Hematopoietic multipotent progenitor cell treated with erythropoietin and hydrocortisone succinate and interleukin-3 and kit ligand, for 17 days (in vitro differentiated cells): ENCODE results near the gene PTPRM.

ENCODE experiments used
- DNase-seq: peaks from one replicate; pipeline ENCODE4 v3.0.0-alpha.2; 2015; ENCODE audit warnings: low spot score

The PTPRM gene

DNA sequence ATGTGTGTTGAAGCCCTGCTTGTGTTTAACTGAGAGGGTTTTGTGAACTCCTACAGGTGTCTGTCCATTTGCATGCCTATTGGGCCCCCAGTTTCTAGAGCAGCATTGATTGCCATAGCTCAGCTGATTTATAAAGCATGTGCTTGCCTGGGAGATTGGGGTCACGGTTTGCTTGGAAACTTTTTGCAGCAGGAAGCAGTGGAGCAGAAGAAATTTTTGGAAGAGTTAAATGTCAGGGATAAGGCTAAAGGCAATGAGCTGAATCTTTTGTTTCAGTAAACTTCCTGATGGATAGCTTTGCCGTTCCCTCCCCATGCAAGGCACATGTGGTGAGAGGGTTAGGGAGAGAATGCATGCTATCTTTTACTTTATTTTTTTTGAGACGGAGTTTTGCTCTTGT, 102.2 kb downstream of the PTPRM start:
- DNase-seq: no peak

GRCh38 chr18:7671105-7671504, 104.0 kb downstream of the PTPRM start:
- DNase-seq: no peak

DNA sequence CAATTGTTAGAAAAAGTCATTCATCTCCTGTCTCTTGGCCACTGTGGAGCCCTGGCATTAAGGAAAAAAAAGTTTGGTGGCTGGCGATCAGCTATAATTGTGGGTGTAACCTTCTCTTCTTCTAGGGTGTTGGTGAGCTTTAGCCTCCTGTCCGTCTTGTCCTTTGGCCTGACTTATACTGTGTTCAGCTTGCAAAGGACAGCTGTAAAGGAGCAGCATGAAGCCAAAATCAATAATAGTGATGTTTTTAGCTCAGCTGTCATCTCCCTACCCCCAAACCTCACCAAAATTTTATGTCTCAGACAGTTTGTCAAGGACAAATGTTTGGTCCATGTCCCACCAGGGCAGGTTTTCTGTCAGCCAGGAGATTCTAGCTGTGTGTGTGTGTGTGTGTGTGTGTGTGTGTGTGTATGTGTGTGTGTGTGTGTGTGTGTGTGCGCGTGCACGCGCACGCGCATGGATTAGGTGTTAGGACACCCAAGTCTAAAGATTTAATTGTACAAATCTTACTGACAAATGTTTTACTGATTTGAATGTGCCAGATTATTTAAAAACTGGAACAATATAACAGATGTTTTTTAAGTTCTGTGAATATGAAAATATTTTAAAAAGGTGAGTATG, 109.2 kb downstream of the PTPRM start:
- no peak for DNase-seq

- DNase-seq: no peak
Observed at GRCh38 chr18:7677001-7677400, 109.9 kb downstream of the PTPRM start.

DNA sequence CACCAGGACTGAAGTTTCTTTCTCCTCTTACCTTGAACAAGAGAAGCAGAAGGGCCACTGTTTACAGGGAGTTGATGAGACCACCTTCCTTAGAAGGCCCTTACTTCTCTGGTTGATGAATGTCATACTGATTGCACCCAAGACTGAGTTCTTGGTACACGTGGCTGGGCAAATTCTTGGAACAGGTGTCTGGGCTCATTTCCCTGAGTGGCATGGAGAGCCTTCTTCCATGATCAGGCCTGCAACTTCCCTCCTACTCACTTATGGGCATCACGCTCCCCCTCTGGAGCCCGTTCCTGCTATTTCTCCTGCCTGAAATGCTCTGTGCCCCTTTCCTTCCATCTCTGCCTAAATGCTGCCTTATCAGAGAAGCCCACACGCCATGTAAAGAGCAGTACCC, 110.3 kb downstream of the PTPRM start:
- no peak for DNase-seq

DNA sequence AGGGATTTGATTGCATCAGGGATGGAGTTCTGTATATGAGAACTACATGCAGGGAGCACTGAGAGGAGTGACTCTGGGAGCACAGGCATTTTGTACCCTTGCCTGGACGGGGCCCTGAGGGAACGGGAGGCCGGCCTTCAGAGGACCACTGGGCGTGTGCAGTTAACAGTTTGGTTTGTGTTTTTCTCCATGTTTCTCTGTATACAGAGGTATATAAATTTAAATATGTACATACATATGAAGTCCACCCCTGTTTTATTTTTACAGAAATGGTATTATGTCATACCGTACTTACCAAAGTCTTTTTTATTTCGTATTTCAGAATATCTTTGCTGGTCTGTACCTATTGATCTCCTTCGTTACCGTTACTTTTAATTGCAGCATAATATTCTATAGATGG, 111.3 kb downstream of the PTPRM start:
- no peak for DNase-seq

DNA sequence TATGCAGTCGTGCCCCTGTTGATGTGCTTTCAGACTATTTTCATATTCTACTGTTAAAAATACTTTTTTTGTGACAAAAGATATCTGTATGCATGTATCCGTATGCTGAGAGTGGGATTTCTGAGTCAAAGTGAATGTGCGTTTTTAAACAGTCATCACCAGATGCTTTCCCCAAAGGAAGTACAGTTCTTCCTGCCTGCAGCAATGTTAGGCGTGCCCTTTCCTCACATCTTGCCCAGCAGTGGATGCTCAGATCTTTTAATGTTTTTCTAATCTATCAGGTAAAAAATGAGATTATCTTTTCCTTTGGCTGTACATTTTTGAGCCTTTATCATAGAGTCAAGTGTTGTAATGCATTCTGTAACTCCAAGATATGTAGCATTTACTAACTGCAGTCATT, 111.7 kb downstream of the PTPRM start:
- no peak for DNase-seq

- no peak for DNase-seq
Observed at GRCh38 chr18:7681298-7681697, 114.2 kb downstream of the PTPRM start.

DNA sequence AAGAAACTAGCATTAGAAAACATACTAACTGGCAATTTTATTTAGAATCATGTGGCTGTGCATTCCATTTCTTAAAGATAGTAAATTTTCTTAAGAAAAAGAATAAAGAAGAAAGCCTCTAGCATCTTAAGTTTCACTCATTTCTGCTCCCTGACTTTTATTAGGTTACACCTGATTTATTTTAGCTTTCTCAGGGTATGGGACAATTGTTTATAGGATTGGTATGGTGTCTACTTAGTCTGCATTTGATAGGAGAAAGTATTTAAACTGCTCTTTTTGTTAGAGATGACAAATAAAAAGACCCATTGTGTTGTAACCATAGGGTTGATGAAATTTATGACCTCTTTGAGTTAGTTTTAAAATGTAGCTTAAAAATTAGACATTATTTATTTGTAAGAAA, 115.2 kb downstream of the PTPRM start:
- no peak for DNase-seq

DNA sequence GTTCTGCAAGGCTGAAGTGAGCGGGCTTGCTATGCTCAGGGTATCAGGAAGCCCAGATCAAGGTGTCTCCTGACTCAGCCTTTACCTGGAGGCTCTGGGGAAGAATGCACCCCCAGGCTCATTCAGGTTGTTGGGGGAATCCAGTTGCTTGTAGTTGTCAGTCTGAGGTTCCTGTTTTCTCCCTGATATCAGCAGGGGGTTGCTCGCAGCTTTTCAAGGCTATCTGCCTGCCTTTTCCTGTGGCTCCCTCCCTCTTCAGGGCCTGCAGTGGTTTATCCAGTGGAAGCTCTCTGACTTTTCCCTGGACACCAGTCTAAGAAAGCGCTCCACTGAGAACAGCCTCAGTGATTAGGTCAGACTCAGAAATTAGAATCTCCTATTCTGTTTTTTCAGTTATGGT, 116.6 kb downstream of the PTPRM start:
- DNase-seq: no peak

GRCh38 chr18:7684357-7684756, 117.2 kb downstream of the PTPRM start:
- DNase-seq: no peak

DNA sequence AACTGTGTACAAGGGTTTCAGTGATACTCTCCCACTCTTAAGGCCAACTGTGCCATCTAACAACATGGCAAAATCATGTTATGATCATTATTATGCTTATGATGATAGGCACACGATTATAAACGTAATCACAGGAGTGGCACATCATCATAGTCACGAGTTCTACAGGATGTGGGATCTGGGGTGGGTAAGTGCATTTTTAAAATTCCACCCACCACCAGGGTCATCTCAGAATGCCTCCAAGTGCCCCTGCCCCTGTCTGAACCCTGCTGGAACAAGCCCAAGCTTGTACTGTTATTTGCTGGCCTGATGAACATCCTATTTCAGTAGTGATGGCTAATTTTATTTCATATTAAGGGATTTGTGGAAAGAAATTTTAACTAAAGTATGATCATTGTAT, 117.8 kb downstream of the PTPRM start:
- no peak for DNase-seq

GRCh38 chr18:7686278-7686677, 119.2 kb downstream of the PTPRM start:
- no peak for DNase-seq

- DNase-seq: no peak
Observed at GRCh38 chr18:7688580-7688979, 121.5 kb downstream of the PTPRM start.

DNA sequence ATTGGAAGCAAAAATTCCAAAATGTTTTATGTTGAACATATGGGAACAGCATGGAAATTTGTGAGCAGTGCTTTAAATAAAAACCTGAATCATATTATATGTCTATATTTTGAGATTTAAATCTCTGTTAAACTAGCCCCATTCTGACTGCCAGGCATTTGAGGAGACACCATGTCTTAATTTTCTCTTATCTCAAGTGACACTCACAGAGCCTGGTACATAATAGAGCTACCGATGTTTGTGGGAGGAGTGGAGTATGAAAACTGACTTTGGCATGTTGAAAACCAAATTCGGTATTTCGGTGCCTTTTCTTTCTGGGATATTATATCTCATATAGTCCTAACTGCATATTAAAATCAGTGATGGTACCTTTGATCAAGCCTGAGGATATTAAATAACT, 124.1 kb downstream of the PTPRM start:
- no peak for DNase-seq

- no peak for DNase-seq
Observed at GRCh38 chr18:7696780-7697179, 129.7 kb downstream of the PTPRM start.

- DNase-seq: no peak
Observed at GRCh38 chr18:7697306-7697705, 130.2 kb downstream of the PTPRM start.

- no peak for DNase-seq
Observed at GRCh38 chr18:7711495-7711894, 144.4 kb downstream of the PTPRM start.

- DNase-seq: no peak
Observed at GRCh38 chr18:7720395-7720794, 153.3 kb downstream of the PTPRM start.

- no peak for DNase-seq
Observed at GRCh38 chr18:7721532-7721931, 154.4 kb downstream of the PTPRM start.

DNA sequence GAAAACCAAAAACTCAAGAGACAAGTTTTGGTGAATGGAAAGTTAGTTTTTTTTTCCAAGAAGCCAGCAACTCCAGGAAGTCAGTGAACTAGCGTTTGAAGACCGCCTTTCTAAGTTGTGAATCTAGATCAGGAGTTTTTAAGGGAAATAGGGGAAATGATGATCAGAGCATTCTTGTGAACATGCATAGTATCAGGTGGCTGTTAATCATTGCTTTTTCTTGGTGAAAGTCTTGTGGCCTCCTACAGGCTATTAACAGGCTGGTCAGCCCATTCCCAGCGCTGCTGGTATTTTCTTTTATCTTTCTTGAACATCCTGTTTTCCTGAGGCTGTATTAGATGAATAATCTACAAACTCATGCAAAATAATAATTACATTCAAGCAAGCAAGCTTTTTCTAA, 155.8 kb downstream of the PTPRM start:
- DNase-seq: no peak

DNA sequence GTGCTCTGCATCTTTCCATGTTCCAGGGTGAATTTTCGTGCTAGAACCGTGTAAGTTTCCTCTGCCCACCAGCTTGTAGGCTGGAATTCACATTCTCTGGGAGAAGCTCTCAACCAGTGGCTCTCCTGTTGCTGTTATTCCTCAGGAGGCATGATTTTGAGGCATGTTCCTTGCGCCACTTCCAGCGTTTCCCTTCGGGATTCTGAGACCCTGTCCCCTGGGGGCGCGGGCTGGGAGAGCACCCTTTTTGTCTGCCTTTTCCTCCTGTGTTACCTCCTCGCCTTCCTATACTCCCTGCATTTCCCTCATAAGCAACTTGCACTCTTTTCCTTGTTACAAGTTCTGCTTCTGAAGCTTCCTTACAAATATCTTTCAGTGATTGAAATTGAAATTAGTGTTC, 156.4 kb downstream of the PTPRM start:
- no peak for DNase-seq

DNA sequence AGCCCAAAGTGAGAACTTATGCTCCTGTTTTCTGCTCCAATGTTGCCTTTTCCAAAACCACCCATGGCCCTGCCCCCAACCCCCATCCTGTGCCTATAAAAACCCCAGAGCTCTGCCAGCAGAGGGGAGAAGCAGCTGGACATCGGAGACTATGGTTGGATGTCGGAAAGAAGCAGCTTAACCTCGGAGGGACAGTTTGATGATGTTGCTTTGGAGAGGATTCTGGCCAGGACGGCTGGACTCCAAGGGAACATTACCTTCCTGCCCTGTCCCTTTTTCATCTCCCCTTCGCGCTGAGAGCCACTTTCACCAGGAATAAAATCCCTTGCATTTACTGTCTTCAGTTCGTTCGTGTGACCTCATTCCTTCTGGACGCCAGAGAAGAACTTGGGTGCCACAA, 158.4 kb downstream of the PTPRM start:
- no peak for DNase-seq

DNA sequence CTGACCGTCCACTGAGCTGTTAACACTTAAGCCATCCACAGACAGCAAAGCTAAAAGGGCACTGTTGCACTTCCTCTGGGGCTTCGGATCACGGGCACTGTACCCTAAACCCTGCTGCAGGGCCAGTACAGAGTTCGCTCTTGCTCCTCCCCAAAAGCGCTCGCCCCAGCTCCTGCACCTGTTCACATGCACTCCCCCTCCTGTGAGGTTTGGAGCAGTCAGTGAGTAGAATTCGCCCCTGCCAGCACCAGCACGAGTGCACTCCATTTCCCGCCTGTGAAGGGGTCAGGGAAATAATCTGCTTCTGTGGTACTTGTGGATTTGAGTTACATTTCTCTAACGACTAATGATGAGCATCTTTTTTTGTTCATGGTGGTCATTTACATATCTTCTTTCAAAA, 158.8 kb downstream of the PTPRM start:
- DNase-seq: no peak

DNA sequence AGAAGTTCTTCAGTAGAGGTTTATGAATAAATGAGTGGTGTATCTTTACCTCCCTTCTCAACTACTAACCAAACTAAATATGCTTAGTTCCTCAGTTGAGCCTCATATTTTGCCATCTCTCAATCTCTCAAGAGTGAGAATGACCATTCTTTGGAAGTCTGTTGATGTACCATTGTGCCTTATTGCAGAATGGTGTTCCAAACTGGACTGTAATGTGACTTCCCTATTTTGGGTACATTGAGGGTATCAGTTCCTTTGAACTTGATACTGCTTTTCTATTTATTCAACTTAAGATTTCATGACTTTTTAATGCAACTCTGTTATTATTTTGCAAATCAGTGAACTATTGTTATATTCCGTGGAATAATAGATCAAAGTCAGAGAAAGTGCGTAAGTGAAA, 159.4 kb downstream of the PTPRM start:
- no peak for DNase-seq
